ENCODE measurements around the gene LPIN1. TPM values are rescaled to one million over a fixed set of nuclear protein-coding genes. Genes with fewer than 3 reads are reported as not detected.

Gene LPIN1
- total and polyA plus RNA-seq, 2 of the 13 experiments (the other 11 are each of a cell fraction or from before 2014, with no cell fraction given): 9.7 to 19.4 TPM

DNA sequence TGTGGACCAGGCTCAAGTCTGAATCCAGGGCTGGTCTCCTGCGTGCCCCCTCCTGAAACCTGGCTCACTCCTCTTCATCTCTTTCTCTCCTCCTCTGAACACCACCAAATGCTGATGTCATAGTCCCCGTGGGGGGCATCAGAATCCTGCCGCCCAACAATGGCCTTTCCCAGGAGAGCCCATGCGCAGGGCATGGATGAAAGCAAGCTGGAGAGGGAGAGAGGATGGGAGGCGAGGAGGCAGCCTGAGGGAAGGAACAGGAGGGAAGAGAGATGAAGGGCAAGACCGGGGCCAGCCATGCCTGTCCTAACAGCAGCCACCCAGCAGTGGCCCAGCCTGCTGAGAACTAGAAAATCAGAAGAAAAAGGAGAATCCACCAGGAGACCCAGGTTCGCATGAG lies 22.3 kb upstream of the LPIN1 start:
- Histone ChIP-seq H3K27ac (ENCODE audit: extremely low read length, insufficient read depth, low read length) (no peak overlapping the region), H3K36me3 (replicated peaks in 1 of 2; ENCODE audit: control insufficient read depth in 1 of 2, insufficient read depth in 2 of 2, low read length in 2 of 2) (no peaks in the 10 kb centered on the region), H2AFZ (ENCODE audit: low read length) (no peak overlapping the region), H3K9ac (ENCODE audit: insufficient read depth, low read depth, low read length) (no peak overlapping the region), H3K79me2 (ENCODE audit: insufficient read depth, low read length) (no peaks in the 10 kb centered on the region), H3K27me3 (ENCODE audit: control insufficient read depth in 1 of 2, insufficient read depth in 2 of 2, low read length in 2 of 2) (peaks cover 0 to 16% of the 10 kb centered on the region in 2 experiments; a peak in 1 of 5 replicates), H3K4me2 (ENCODE audit: low read depth, low read length) (no peak overlapping the region), H3K9me3 (ENCODE audit: low read length) (no peaks in the 10 kb centered on the region), H4K20me1 (ENCODE audit: insufficient read depth, low read length) (no peaks in the 10 kb centered on the region), H3K4me3 (replicated peaks in 1 of 3; ENCODE audit: insufficient read depth in 1 of 3, low read depth in 2 of 3, low read length in 3 of 3) (no peak overlapping the region), H3K4me1 (ENCODE audit: insufficient read depth, low read length) (peaks cover 13% of the 10 kb centered on the region)
- in situ Hi-C loops (cut with HindIII; ENCODE audit: extremely low pct_ligation_motif_present, low pct_unique_long_range_greater_than_20kb) (no loop called here), intact Hi-C loops (cut with micrococcal nuclease; ENCODE audit: unreplicated experiment) (no loop called here)
- CTCF ChIA-PET (ENCODE audit: low intra/inter-chr PET ratio, low total read pairs): no interaction called here
- no peak for ATAC-seq
- no peak for DNase-seq (ENCODE audit: low spot score)
- POLR2A ChIA-PET: no interaction called here
- FAIRE-seq: no peak
- WGBS (ENCODE audit: low lambda C conversion rate): 60% methylated on average over 7 of the region's 7 CpGs
- BruUV-seq (replicated peaks): no TSS peak
- no peak for TF ChIP-seq ELF4 (CRISPR knock-in tag; IDR thresholded peaks at IDR 0.05; ENCODE audit: borderline replicate concordance)
- no peak for TF ChIP-seq ZNF354B (CRISPR knock-in tag; IDR thresholded peaks at IDR 0.05)
- TF ChIP-seq BHLHE40 (IDR thresholded peaks at IDR 0.05; ENCODE audit: low read length): no peak
- no peak for TF ChIP-seq THYN1 (CRISPR knock-in tag; IDR thresholded peaks at IDR 0.05; ENCODE audit: borderline replicate concordance, low read depth)
- TF ChIP-seq, protein P1, sequence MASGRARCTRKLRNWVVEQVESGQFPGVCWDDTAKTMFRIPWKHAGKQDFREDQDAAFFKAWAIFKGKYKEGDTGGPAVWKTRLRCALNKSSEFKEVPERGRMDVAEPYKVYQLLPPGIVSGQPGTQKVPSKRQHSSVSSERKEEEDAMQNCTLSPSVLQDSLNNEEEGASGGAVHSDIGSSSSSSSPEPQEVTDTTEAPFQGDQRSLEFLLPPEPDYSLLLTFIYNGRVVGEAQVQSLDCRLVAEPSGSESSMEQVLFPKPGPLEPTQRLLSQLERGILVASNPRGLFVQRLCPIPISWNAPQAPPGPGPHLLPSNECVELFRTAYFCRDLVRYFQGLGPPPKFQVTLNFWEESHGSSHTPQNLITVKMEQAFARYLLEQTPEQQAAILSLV (CRISPR knock-in tag; IDR thresholded peaks at IDR 0.05; ENCODE audit: borderline replicate concordance): no peak
- no peak for TF ChIP-seq POLR2A (IDR thresholded peaks at IDR 0.05; ENCODE audit: insufficient read depth in 1 of 2, low read depth in 2 of 2, low read length in 2 of 2)
- TF ChIP-seq, protein P2, sequence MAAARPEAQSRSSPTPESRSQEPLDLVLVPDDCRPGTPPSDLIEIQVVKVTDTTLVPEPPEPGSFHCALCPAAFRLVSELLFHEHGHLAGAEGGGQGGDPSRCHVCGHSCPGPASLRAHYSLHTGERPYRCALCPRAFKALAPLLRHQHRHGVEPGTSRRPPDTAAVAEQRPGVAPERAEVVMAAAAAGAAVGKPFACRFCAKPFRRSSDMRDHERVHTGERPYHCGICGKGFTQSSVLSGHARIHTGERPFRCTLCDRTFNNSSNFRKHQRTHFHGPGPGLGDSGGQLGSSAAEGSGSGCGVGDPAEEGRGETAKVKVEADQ (CRISPR knock-in tag; IDR thresholded peaks at IDR 0.05; ENCODE audit: borderline replicate concordance): no peak
- TF ChIP-seq, protein P3, sequence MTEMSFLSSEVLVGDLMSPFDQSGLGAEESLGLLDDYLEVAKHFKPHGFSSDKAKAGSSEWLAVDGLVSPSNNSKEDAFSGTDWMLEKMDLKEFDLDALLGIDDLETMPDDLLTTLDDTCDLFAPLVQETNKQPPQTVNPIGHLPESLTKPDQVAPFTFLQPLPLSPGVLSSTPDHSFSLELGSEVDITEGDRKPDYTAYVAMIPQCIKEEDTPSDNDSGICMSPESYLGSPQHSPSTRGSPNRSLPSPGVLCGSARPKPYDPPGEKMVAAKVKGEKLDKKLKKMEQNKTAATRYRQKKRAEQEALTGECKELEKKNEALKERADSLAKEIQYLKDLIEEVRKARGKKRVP (CRISPR knock-in tag; IDR thresholded peaks at IDR 0.05): no peak
- no peak for TF ChIP-seq ZFX (CRISPR knock-in tag; IDR thresholded peaks at IDR 0.05; ENCODE audit: low read depth)
- no peak for TF ChIP-seq ZBTB21 (CRISPR knock-in tag; IDR thresholded peaks at IDR 0.05)
- TF ChIP-seq MED13 (CRISPR knock-in tag; IDR thresholded peaks at IDR 0.05): no peak
- no peak for TF ChIP-seq ZSCAN22 (CRISPR knock-in tag; IDR thresholded peaks at IDR 0.05)
- TF ChIP-seq ZNF18 (CRISPR knock-in tag; IDR thresholded peaks at IDR 0.05; ENCODE audit: insufficient replicate concordance): no peak
- TF ChIP-seq ZNF260 (CRISPR knock-in tag; IDR thresholded peaks at IDR 0.05; ENCODE audit: borderline replicate concordance, low read depth): no peak
- TF ChIP-seq ZNF335 (CRISPR knock-in tag; IDR thresholded peaks at IDR 0.05): no peak
- TF ChIP-seq TEF (CRISPR knock-in tag; IDR thresholded peaks at IDR 0.05): no peak
